H54 (cell line): ENCODE results near the gene PLPP3.

Source experiments
- DNase-seq: peaks from one replicate; pipeline ENCODE4 v3.0.0; 2011; ENCODE audit warnings: low spot score, mixed read lengths; ENCODE audit not compliant: insufficient read length
- FAIRE-seq: peaks from 3 replicates; lab custom pipeline; 2011; peaks lifted over from hg19 to GRCh38; lab: Jason Lieb, UNC
- POLR2A ChIP-seq: IDR thresholded peaks from 2 replicates; pipeline ENCODE4 v1.6.1; 2011; ENCODE audit warnings: low read depth, mild to moderate bottlenecking, low read length

The PLPP3 gene

DNA sequence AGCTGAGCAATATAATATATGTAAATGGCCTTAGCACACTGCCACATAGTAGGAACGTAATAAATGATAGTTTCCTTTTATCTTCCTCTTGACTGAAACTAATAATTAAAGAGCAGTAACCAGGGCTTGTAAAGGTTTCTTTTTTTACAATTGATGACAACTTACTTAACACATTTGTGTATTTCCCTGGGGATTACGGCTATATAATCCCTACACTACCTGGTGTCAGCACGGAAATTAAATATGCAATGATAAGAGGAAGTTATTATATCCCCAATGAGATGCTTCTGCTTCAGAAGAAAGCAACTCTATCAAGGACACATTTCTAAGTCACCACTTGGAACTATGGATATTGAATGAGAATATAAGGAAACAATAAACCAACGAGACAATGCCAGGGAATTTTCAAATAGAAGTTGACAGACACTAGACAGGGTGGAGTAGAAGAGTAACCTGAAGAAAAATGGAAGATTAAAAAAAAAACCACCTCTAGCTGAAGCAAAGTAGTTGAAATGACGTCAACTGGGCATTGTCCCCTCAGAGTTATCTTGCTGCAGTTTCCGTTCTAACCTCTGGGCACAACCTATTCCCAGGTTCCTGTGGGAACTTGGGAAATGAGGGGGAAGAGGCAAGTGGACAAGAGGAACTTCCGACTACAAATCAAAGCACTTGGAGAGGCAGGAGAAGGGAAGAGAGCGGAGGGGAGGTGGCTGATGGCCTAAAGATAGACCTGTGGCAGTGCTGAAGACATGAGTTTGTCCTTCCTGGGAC lies 66.5 kb downstream of the PLPP3 start:
- FAIRE-seq (no peak), DNase-seq (no peak)
- TF ChIP-seq POLR2A, result no peak

DNA sequence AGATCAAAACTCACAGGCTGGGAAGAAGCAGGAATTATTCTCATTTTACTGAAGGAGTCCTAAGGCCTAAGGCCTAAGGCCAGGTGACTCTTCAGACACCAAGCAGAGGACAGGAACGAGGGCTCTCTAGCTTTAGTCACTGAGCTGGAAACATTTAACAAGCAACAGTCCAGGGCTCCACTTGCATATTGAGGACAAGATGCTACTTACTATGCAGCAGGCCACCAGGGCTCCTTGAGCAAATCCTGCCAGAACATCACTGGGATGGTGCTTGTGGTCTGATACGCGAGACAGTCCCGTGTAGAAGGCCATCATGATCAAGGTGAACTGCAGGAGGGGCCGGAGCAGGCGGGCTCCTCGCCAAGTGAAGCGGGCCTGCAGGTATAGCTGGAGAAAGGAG lies 67.6 kb downstream of the PLPP3 start:
- no peak for FAIRE-seq
- no peak for DNase-seq
- TF ChIP-seq POLR2A, result no peak

DNA sequence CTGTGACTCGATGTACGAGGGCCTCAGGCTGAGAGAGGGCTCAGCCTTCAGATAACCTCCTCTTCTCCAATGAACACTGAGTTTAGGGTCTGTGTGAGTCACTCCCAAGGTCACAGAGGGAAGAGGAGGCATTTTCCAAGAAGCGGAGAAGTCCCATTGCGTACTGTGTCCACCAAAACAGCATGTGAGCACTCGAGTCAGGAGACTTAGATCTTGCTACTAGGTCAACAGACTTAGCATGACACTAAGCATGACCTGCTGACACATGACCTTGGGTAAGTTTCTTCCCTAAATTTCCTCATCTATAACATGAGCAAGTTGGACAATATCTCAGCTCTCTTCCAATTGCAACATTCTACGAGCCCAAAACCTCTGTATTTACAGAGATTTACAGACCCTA lies 68.0 kb downstream of the PLPP3 start:
- no peak for DNase-seq
- FAIRE-seq, result no peak
- TF ChIP-seq POLR2A, result no peak

DNA sequence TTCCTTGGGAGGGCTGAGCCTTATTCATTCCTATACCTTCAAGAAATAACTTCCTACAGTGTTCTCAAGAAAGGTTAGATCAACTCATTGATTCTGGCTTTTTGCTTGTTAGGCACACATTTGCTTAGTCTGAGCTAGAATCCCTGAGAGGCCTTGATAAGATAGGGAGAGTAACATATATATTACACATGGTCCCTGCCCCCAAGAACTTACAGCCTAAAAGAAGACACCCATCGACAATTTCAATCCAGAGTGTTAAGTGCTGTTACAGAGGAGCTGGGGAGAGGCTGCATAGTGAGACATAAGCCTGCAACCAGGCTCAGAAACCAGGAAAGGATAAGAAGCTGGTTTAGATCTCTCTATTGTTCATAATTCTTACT lies 68.7 kb downstream of the PLPP3 start:
- no peak for FAIRE-seq
- DNase-seq, result no peak

DNA sequence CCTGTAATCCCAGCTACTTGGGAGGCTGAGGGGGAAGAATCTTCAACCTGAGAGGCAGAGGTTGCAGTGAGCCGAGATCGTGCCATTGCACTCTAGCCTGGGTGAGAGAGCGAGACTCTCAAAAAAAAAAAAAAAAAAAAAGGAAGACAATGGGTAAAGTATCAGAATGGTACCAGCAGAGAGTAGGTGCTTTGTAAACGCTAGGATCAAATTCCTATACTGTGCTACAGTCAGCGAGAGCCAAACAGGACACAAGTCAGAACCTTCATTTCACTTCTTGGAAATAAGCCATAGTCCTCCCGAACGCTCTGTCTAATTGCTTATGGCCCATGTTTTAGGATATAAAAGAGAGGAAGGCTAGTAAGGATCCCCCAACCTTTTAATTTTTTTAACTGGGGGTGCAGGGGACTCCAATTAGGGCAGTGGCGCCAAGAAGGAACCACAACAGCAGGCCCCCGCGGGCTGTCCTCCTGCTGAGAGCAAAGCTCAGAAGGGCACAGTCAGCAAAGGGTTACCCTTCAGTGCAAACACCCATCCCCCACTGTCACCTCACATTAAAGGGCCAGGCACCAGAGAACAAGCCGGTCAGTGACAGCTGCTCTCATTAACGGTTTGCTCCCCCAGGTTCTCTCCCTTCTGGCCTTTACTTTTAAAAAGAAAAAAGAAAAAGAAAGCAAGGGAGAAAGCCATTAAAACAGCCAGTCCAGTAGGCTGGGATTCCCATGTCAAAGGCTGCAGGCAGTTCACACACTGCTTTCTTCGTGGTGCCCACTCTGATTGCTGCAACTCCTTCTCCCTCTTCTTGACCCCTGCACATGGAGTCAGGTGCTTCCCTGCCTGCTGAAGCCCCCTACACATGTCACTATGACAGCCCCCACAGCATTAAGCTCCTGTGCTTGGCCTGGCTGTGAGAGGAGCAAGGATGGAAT lies 69.4 kb downstream of the PLPP3 start:
- DNase-seq (no peak), FAIRE-seq (no peak)
- TF ChIP-seq POLR2A, result no peak

More for the DNA sequence above, 68.7 kb downstream of the PLPP3 start:
- TF ChIP-seq POLR2A, result no peak

DNA sequence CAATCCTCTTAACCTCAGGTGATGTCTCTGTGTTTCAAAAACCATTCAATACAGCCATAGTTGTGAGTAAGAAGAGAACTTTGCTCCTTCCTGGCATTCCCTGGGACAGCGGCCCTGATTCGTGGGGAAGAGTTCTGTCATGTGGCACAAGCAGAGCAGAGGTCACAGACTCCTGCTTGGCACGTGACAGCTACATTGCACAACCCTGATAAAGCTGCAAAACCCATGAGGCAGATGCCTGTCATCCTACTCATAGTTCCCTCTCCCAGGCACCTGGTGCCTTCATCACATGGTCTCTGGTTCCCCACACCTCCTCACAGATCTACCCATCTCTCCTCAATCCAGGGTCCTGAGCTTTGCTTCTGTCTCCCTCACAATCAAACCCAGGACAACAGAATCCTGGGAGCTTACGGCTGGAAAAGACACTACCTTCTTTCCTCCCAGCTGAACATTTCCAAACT lies 70.8 kb downstream of the PLPP3 start:
- no peak for FAIRE-seq
- no peak for DNase-seq
- no peak for TF ChIP-seq POLR2A

DNA sequence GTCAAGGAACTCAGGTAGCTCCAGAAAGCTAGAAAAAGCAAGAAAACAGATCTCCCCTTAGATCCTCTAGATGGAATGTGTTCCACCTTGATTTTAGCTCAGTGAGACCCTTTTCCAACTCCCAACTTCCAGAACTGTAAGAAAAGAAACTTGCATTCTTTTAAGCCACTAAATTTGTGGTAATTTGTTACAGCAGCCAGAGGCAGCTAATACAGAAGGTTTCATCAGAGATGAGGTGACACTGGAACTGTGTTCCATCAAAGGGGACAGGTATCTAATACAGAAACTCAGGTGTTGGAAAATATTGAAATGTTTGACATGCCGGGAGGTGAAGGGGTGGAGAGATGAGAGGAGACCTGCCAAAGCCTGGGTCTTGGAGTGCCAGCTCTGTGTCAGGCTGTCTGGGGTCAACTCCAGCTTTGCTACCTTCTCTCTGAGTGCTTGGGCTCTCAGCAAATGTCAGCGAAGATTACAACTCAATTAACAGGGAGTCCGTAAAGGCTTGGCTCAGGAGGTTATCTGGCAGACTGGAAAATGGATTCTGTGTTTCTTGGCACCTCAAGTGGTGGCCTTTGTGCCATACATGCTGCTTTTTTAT lies 71.3 kb downstream of the PLPP3 start:
- no peak for TF ChIP-seq POLR2A
- FAIRE-seq (no peak), DNase-seq (no peak)

DNA sequence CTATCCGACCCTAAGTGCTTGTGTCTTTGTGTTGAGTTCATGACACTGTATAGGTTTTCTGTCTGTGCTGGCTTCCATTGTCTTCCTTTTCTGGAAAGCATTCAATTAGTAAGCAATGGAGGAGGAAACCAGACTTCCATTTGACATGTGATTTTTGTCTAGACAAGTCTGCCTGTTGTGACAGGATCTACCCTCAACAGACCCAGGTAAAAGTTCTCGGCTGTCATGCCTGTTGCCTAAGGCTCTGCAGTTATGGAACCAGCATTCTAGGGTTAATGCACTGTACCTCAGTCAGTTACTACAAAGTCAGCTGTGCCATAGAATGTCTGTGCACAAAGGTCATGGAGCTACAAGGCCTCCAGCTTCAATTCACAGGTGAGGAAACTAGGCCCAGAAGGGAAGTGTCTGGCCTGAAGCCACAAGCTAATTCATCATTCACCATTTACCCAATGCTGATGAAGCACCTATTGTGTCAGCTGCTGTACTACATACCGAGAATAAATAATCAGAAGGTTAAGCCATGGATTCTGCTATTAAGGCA lies 72.3 kb downstream of the PLPP3 start:
- no peak for FAIRE-seq
- TF ChIP-seq POLR2A, result no peak
- DNase-seq, result no peak

DNA sequence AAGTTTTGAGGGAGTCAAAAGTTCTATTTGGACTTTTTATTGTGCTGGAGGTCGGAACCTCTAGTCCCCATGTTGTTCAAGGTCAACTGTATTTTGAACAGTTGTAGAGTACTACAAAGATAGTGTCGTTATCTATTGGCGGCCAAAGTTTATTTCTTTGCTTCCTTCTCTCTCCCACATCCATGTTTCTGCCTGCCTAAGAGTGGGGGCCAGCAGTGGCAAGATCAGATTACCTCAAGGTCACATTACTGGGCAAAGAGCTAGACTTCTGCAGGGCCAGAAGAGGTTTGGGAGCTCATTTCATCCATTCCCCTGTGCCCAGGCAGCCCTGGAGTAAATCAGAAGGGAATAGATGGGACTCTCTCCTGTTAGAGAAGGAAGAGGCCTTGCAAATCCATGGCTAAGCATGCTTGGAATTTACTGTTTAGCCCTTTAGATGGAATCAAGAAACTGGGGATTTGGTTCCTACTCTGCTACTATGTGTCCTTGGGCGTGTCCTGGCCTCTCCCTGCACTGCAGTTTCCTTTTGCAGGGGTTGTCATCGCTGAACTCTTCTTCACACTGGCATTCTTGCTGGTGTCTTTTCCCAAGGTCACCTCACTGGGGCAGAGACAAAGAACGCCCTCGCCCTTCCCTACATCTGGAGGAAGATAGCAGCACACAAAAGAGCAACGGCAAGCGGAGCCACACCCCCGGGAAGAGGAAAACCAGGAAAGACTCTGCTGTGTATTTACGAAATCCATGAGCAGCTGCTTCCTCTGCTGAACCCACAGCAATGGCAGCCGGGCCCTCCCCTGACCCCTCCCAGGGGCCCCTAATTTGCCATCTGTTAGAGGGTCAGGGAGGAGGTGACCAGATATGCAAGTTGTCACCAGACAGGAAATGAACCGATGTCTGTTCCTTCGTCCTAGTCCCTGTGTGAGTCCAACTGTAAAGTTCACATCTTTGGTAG lies 73.3 kb downstream of the PLPP3 start:
- no peak for TF ChIP-seq POLR2A
- DNase-seq, result no peak
- FAIRE-seq, result no peak

DNA sequence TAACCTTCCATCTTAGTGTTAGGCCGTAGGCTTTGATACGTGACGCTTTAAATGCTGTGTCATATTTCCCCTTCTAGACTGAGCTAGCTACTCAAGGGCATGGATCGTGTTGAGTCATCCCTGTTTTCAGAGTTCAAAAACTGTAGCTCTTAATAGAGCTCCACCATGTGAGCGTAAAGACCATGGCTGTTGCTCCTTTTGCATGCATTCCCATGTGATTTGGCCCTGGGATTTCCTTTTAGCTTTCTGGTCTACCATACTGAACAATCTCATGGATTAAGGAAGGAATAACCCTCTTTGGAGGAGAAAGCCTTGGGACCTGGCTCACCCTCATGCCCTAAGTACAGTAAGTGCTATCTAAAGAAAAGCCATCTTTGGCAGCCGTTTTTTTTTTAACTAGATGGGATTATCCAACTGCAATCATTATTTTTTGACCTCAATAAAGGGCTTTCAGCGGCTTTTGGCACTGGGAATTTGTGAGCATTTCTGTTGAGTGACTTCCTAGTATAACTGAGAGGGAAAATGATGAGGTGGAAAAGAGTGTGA lies 76.6 kb downstream of the PLPP3 start:
- no peak for TF ChIP-seq POLR2A
- DNase-seq, result no peak
- no peak for FAIRE-seq

DNA sequence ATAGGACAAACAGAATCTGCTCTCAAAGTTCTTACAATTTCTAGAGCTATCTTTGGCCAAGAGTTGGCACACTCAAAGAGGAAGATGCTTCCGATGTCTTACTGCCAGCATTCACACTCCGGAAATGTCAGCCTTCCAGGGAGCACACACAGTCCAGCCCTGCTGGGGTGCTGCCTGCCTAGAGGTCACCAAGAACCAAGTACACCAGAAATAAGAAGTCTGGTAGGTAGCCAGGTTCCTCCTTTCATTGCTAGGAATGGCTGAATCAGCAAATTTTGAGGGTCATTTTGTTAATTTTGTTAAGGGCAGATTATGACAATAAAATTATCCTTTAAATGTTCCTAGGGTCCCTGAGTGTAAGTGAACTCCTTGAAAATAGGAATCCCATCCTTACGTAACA lies 77.5 kb downstream of the PLPP3 start:
- TF ChIP-seq POLR2A, result no peak
- no peak for FAIRE-seq
- DNase-seq, result no peak

DNA sequence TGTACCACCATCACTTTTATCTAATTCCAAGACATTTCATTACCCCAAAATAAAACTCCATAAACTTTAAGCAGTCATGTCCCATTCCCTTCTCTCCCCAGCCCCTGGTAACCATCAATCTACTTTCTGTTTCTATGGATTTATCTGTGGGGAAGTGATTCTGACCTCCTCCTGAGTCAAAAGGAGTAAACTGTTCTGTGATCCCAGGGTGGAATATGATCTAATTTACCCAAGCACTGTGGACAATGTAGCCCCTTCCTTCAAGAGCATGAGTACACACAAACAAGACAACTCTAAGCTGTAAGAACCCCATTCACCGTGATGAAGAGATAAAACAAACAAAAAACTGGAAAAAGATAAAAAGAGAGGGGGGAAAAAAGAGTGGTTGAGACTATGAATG lies 77.9 kb downstream of the PLPP3 start:
- no peak for DNase-seq
- TF ChIP-seq POLR2A, result no peak
- no peak for FAIRE-seq
